ENCODE measurements around the gene SFT2D1. TPM values are rescaled to one million over a fixed set of nuclear protein-coding genes. Genes with fewer than 3 reads are reported as not detected.
"Not testable (repeated sequence)": the region's sequence is repeated elsewhere in the genome, so short reads cannot be mapped to it uniquely, and the experiment has no call there.

SFT2D1 gene
- total and polyA plus RNA-seq, 9 of the 15 experiments (the other 6 are each of a cell fraction or from before 2014, with no cell fraction given) = 54.4 to 140 (median 74.6) TPM

GRCh38 chr6:166346449-166346848 is 4.1 kb upstream of the SFT2D1 start (continued):
- no peak for TF ChIP-seq ZNF318 (IDR thresholded peaks at IDR 0.05; ENCODE audit: borderline replicate concordance in 1 of 2, low read depth in 1 of 2)

- H3K36me3 ChIP-seq (ENCODE audit: control insufficient read depth, insufficient read depth, low read length); H3K4me3 ChIP-seq; BruUV-seq (replicated peaks); H4K20me1 ChIP-seq (replicated peaks; ENCODE audit: control insufficient read depth, insufficient read depth, low read length); POLR2A ChIA-PET; FAIRE-seq; intact Hi-C loops (cut with micrococcal nuclease); H3K27me3 ChIP-seq (ENCODE audit: control insufficient read depth in 2 of 2, insufficient read depth in 2 of 2, low read length in 2 of 2); H3K9me3 ChIP-seq (replicated peaks; ENCODE audit: control insufficient read depth, insufficient read depth, low read depth, low read length); ATAC-seq; H3K27ac ChIP-seq (ENCODE audit: extremely low read depth, low read depth, low read length); H3K9me1 ChIP-seq (ENCODE audit: control insufficient read depth, insufficient read depth, low read length); DNase-seq (ENCODE audit: extremely low read depth in 1 of 4, low spot score in 3 of 4); in situ Hi-C loops (cut with MboI); CTCF ChIA-PET (ENCODE audit: low intra/inter-chr PET ratio); H3K9ac ChIP-seq (ENCODE audit: insufficient read depth in 1 of 2, low read depth in 2 of 2, low read length in 2 of 2): not testable (repeated sequence)
- WGBS (ENCODE audit: insufficient coverage, low coverage, missing lambda C conversion rate) = 14% methylated on average over 9 of the region's 9 CpGs
- H3K4me1 ChIP-seq (replicated peaks in 1 of 2; ENCODE audit: control insufficient read depth in 2 of 2, insufficient read depth in 2 of 2, low read length in 2 of 2) = peaks cover 10 to 15% of the 10 kb centered on the region in 2 experiments; a peak in 3 of 5 replicates
- peak overlapping the region; percentile 20; the same call in 1 of the 2 replicates for H3K4me2 ChIP-seq (ENCODE audit: insufficient read depth, low read length)
- TF ChIP-seq NCOR1 (IDR thresholded peaks at IDR 0.05) (0 out of 2 replicates have a peak, but pooled peaks have one; percentile 22), TAL1 (IDR thresholded peaks at IDR 0.05) (peak; percentile 64), TCF3 (CRISPR knock-in tag; IDR thresholded peaks at IDR 0.05) (peak; percentile 57), CBFA2T2 (conservative IDR thresholded peaks at IDR 0.05) (peak; percentile 51), CBFA2T3 (IDR thresholded peaks at IDR 0.05) (peak; percentile 65)
- peak overlapping the region; percentile 25 for H2AFZ ChIP-seq (ENCODE audit: low read depth, low read length)
- peaks cover 28% of the 10 kb centered on the region for H3K79me2 ChIP-seq (ENCODE audit: control insufficient read depth, insufficient read depth, low read length)
Measured at GRCh38 chr6:166345672-166346071, 3.3 kb upstream of the SFT2D1 start.
